Osteocyte (in vitro differentiated cells): Measurements from ENCODE around the gene MZB1. TPM values are rescaled to one million over a fixed set of nuclear protein-coding genes. Genes with fewer than 3 reads are reported as not detected.

Experiments
- DNase-seq: peaks from one replicate; pipeline ENCODE4 v3.0.0; 2021; ENCODE audit warnings: mixed read lengths; ENCODE audit not compliant: unreplicated experiment; ENCODE audit errors: extremely low spot score
- H3K27ac Mint-ChIP-seq: one replicate; pipeline ENCODE4 v1.8.0; 2021; ENCODE audit warnings: mild to moderate bottlenecking, mixed read lengths; ENCODE audit not compliant: unreplicated experiment
- H3K27me3 Mint-ChIP-seq: one replicate; pipeline ENCODE4 v1.8.0; 2021; ENCODE audit warnings: mixed read lengths; ENCODE audit not compliant: unreplicated experiment
- H3K36me3 Mint-ChIP-seq: one replicate; pipeline ENCODE4 v1.8.0; 2021; ENCODE audit warnings: mixed read lengths; ENCODE audit not compliant: unreplicated experiment
- H3K4me1 Mint-ChIP-seq: one replicate; pipeline ENCODE4 v1.8.0; 2021; ENCODE audit warnings: mixed read lengths; ENCODE audit not compliant: unreplicated experiment
- H3K4me3 Mint-ChIP-seq: one replicate; pipeline ENCODE4 v1.8.0; 2021; ENCODE audit warnings: mild to moderate bottlenecking, moderate library complexity, mixed read lengths; ENCODE audit not compliant: unreplicated experiment
- H3K9me3 Mint-ChIP-seq: one replicate; pipeline ENCODE4 v1.8.0; 2021; ENCODE audit warnings: mixed read lengths; ENCODE audit not compliant: unreplicated experiment
- total RNA-seq: library from RNA; stranded (reverse); gene quantifications from 2 replicates; pipeline ENCODE4 v1.2.1, GENCODE V29; 2021
- TF ChIP-seq, protein P1 (sequence below): fragments of 200-600 bp; sonication (generic); IDR thresholded peaks from 2 replicates; pipeline ENCODE4 v1.5.0; 2021; ENCODE audit warnings: antibody characterized with exemption, mild to moderate bottlenecking, moderate library complexity

MZB1 gene
- total RNA-seq, 1 donor from 2014 or later, result not detected

DNA sequence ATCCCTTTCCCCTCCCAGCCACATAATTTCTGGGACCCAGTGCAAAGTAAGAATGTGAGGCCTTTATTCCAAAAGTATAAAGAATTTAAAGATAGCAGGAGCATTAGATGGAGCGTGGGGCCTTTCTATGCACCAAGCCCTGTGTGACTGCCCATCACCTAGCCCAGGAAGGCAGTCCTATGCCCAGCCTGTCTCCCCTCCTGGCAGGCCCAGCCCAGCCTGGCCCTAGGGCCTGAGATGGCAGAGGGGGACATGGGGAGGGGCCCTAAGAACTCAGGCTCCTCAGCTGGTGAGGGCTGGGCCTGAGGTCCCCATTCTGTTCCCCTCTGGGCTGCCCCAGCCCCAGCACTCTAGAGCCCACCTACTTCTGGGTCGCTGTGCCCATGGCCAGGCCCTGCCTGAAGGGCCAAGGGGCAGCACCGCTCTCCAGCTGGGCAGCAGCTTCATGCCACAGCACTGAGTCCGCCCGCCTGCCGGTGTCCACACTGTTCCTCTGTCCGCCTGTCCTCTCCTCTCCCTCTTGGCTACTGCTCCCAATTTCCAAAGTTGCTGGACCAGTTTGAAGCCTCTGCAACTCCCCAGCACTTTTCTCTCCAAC lies 5.6 kb downstream of the MZB1 start:
- H3K4me3 Mint-ChIP-seq, result no peak overlapping the region
- TF ChIP-seq, protein P1, sequence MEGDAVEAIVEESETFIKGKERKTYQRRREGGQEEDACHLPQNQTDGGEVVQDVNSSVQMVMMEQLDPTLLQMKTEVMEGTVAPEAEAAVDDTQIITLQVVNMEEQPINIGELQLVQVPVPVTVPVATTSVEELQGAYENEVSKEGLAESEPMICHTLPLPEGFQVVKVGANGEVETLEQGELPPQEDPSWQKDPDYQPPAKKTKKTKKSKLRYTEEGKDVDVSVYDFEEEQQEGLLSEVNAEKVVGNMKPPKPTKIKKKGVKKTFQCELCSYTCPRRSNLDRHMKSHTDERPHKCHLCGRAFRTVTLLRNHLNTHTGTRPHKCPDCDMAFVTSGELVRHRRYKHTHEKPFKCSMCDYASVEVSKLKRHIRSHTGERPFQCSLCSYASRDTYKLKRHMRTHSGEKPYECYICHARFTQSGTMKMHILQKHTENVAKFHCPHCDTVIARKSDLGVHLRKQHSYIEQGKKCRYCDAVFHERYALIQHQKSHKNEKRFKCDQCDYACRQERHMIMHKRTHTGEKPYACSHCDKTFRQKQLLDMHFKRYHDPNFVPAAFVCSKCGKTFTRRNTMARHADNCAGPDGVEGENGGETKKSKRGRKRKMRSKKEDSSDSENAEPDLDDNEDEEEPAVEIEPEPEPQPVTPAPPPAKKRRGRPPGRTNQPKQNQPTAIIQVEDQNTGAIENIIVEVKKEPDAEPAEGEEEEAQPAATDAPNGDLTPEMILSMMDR, result no peak
- no peaks in the 10 kb centered on the region for H3K27me3 Mint-ChIP-seq
- no peak overlapping the region for H3K27ac Mint-ChIP-seq
- H3K4me1 Mint-ChIP-seq, result peaks cover 12% of the 10 kb centered on the region
- no peaks in the 10 kb centered on the region for H3K9me3 Mint-ChIP-seq
- no peak for DNase-seq
- no peaks in the 10 kb centered on the region for H3K36me3 Mint-ChIP-seq

DNA sequence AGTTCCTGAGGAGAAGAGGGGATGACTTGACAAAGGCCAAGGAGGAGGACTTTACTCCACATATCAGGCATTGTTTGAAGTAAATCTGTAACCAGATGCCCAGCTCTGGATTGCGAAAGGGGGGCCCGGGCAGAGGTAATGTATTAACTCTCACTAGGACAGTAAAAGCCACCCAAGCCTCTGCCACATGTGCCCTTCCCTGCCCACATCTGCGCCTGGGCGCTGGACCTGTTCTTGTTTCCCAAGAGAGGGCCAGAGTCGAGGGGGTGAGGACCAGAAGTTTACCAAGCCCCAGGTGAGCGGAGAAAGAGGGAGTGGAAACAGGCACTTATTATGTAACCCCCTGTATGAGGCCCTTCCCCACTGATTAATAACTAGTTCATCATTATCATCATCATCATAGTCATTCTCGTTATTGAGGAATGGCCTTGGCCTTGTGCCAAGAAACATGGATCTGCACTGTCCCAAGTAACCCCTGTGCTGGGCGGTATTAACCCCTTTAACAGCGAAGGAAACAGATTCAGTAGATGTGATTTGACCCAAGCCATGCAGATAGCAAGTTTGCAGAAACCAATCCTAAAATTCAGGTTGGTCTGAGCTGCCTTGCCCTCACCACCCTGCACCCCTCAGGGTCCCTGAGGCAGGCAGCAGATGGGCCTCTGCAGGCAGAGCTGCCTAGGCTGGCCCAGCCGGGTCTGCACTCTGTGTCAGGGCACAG lies 6.3 kb downstream of the MZB1 start, which contains the start of gene SLC23A1:
TSS of gene SLC23A1 (minus strand) at position 23 of the 718 bp plus-strand sequence. CDS start 44 bp downstream, outside the sequence.
- Mint-ChIP-seq H3K36me3 (no peaks in the 10 kb centered on the region), H3K27ac (no peak within 1 kb of the TSS), H3K4me1 (peaks cover 12% of the 10 kb centered on the region), H3K4me3 (no peak within 1 kb of the TSS), H3K27me3 (no peaks in the 10 kb centered on the region), H3K9me3 (no peaks in the 10 kb centered on the region)
- no peak for DNase-seq
- TF ChIP-seq, protein P1, result no peak

DNA sequence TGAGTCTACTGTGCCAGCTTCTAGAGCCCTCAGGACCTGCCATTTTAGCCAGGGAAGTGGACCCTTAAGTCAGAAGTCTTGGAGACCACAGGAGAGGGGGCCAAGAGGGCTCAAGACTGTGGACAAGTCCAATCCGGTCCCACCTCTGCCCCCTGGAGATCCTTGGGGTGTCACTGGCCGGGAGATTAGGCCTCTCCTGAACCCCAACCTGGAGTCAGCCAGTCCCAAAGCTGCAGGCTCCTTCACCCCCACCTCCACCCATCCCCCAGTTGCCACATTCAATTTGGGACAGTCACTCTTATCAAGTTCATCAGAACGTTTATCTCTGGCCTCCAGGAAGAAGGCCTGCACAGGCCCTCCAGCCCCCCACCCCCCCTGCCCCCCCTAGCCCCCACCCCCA lies 6.9 kb downstream of the MZB1 start:
- TF ChIP-seq, protein P1, result no peak
- no peaks in the 10 kb centered on the region for H3K36me3 Mint-ChIP-seq
- no peak overlapping the region for H3K4me3 Mint-ChIP-seq
- H3K4me1 Mint-ChIP-seq, result peaks cover 8% of the 10 kb centered on the region
- no peak overlapping the region for H3K27ac Mint-ChIP-seq
- H3K9me3 Mint-ChIP-seq, result no peaks in the 10 kb centered on the region
- no peaks in the 10 kb centered on the region for H3K27me3 Mint-ChIP-seq
- DNase-seq, result no peak

DNA sequence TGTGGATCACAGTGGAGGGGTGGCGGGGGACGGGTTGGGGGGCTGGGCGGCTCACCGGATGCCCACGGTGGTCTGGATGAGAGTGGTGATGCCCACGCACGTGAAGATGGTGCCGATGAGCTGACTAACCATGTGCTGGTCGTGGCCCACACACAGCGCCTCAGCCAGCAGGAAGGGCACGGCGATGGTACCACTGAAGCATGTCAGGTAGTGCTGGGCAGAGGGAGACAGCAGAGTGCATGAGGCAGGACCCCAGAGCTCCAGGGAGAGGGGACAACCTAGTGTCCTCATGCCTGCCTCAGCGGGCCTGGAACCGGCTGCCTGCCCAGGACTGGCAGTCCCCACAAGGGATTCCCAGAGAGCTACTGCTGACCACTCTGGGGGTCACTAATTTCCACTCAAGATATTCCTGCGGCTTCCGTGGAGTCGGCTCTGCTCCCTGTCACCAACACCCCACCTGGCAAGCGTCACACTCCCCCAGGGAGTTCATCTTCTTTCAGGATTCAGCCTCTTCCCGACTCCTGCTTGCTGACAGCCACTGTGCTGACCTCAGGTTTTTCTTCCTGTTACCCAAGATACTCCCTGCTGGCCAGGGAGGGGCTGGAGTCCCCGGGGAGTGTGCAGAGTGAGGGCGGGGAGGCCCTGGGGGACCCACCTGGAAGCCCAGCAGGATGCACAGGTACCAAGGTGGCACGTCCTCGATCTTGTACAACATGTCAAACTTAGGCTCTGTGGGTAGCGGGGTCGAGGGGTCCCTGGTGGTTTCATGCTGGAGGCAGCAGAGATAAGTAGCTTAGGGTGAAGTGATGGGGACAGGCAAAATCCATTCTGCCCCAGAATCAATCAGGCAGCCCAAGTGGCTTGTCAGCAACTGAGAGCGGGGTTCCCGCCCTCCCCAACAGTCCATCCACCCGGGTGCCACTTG lies 7.6 kb downstream of the MZB1 start:
- Mint-ChIP-seq H3K27ac (no peak overlapping the region), H3K4me1 (peaks cover 8% of the 10 kb centered on the region), H3K36me3 (no peaks in the 10 kb centered on the region), H3K4me3 (no peak overlapping the region), H3K9me3 (no peaks in the 10 kb centered on the region), H3K27me3 (no peaks in the 10 kb centered on the region)
- TF ChIP-seq, protein P1, result no peak
- DNase-seq, result no peak
